ENCODE measurements around the gene SIRPD.
"Not testable (repeated sequence)": the region's sequence is repeated elsewhere in the genome, so short reads cannot be mapped to it uniquely, and the experiment has no call there.

The SIRPD gene

GRCh38 chr20:1536893-1537730, 20.4 kb downstream of the SIRPD start:
- no peak for DNase-seq

DNA sequence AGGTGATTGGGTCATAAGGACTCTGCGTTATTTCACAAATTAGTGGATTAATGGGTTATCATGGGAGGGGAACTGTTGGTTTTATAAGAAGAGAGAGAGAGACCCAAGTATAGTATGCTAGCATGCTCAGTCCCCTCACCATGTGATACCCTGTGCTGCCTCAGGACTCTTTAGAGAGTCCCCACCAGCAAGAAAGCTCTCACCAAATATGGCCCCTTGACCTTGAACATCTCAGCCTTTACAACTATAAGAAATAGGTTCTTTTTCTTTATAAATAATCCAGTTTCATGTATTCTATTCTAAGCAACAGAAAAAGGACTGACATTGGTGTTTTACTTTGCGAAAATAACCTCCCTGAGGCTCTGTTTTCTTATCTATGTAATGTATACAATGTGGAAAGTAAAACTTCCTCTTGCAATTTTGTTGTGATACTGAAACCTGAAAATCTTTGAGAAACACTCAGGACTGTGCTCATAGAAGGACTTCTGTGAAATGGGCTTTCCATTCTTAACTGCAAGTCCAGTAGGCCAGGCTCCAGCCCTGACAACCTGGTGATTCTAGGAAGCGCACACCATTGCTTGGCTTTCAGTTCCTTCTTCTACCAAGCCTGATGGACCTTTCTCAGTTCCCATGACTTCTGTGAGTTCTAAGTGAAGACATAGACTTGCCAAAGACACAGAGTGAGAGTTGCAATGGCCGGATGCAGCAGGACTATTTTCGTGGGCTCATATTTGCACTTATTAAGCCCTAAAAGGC, 21.9 kb downstream of the SIRPD start:
- no peak for DNase-seq

- DNase-seq: no peak
These were observed 23.0 kb downstream of the SIRPD start for GRCh38 chr20:1534526-1534925.

- DNase-seq: no peak
These were observed 24.4 kb downstream of the SIRPD start for GRCh38 chr20:1533059-1533458.

DNA sequence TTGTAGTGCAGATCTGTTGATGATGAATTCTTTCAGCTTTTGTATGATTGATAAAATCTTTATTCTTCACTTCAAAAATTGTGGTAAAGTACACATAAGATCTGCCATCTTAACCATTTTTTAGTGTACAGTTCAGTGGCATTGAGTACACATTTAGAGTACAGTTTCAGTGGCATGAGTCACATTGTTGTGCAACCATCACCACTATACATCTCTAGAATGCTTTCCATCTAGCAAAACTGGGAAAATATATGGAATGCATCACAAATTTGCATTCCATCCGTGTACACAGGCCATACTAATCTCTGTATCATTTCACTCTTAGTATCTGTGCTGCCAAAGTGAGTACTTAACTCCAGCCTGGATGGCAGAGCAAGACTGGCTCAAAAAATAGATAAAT, 28.7 kb downstream of the SIRPD start:
- no peak for DNase-seq

DNA sequence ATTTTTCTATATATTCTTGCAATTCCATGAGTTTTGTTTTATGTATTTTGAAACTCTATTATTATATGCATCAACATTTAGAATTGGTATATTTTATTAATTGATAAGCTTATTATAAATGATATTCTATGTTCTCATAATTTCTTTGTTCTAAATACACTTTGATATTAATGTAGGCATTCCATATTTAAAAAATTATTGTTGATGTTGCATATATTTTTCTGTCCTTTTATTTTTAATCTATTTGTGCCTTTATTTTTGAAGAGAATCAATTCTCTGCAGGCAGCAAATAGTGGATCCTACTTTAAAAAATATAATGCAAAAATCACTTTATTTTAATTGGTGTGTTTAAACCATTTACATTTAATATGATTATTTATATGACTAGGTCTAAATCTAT, 29.6 kb downstream of the SIRPD start:
- DNase-seq: no peak

- no peak for DNase-seq
These were observed 30.6 kb downstream of the SIRPD start for GRCh38 chr20:1526896-1527295.

DNA sequence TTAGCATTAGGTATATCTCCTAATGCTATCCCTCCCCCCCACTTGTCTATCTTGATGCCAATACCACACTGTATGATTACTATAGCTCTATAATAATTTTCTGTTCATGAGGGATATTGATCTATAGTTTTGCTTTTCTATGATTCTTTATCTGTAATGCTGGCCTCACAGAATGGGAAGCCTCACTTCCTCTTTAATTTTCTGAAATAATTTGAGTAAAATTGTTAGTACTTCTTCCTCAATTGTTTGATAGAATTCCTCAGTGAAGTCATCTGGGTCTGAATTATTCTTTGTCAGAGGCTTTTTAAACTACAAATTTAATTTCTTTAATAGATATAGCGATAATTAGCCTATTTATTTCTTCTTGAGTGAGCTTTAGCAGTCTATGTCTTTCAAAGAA, 31.2 kb downstream of the SIRPD start:
- no peak for DNase-seq

GRCh38 chr20:1524004-1524403, 33.5 kb downstream of the SIRPD start:
- no peak for DNase-seq

- DNase-seq: no peak
These were observed 40.5 kb downstream of the SIRPD start for GRCh38 chr20:1517010-1517409.

- no peak for DNase-seq
These were observed 43.7 kb downstream of the SIRPD start for GRCh38 chr20:1513801-1514200.

GRCh38 chr20:1509237-1509636, 48.3 kb downstream of the SIRPD start:
- DNase-seq: no peak

DNA sequence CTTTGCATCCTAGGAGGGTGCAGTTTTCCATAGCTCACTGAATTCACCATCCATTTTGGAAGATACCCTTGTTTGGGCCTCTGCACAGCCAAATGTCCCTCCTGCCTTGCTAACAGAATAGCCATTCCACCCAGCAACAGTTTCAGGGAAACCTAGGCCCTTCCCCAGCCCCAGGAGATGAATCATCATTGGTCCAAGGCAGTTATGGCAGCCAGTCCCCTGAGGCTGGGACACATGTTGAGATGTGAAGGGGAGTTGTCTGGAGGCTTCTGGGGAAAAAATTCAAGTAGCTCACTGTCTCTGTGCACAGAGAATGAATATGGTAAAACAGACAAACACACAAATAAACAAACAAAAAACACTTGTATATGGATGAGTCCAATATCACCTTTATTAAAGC, 48.9 kb downstream of the SIRPD start:
- no peak for DNase-seq

DNA sequence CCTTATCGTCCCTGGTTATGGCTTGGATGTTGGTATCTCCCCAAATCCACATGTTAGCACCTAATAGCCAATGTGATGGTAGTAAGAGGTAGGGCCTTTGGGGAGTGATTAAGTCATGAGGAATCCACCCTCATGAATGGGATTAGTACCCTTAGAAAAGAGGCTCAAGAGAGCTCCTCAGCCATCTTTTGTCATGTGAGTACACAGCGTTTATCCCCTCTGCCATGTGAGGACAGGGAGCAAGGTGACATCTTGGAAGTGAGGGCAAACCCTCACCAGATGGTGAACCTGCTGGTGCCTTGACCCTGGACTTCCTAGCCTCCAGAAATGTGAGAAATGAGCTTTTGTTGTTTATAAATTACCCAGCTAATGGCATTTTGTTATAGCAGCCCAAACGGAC, 50.2 kb downstream of the SIRPD start:
- DNase-seq: no peak

DNA sequence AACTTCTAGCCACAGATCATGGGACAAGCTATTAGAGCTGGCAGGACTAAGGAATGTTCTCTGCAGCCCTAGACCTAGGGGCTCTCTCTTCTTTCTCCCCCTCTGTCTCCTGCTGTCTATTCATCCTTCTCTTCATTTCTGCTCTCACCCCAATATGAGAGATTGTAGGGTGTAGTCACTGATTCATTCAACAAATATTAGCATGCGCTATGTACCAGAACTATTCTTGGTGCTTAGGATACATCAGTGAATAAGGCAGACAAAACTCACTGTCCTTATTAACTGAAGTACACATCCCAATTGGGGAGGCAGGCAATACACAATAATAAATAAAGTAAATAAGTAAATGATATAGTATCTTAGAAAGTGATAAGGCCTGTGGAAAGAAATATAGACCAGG, 51.6 kb downstream of the SIRPD start:
- DNase-seq: no peak

DNA sequence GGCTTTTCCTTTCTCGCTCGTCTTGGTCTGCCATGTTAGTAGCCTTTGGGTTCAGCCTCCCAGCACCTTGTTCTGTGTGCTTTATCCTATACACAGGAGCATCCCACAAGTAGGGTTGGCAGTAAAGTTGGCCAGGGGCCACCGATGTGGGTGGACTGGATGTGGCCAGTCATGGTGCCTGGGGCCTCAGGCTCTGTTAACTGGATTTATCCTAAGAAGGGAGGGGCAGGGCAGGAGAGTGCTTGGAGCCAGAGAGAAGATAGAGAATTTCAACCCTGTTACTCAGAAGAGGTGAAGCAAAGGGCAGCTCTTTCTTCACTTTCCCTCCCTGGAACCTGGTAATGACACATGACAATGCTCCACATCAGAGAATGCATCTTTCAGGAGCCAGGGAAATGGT, 52.1 kb downstream of the SIRPD start:
- DNase-seq: no peak

DNA sequence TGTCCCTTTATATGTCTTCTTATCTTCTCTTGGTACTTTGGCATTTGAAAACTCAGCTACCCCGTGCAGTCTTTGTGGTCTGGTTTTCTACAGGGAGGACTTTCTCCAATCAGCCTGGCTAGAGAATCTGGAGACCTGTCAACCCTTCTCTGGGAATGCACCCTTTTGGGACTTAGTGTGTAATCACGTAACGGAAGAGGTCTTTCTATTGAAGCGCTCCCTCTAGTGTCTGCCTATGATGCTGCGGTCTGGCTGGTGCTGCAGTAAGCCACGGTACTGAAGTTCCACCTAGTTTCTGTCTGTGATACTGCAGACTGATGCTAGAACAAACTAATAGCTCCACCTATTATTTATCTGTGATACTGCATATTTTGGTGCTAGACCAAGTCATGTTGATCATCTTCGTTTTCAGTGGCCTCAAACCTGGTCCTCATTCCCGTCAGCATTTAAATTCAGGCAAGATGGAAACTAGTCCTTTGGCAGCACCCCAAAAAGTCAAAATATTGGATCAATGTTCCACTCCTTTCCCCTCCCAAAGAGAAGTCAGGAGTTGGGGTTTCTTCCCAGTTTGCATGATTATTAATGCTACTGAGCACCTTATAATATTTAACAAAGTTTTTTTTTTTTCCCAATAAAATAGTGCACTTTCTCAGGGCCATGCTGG, 53.8 kb downstream of the SIRPD start:
- DNase-seq: peak; percentile 89

- no peak for DNase-seq
These were observed 57.0 kb downstream of the SIRPD start for GRCh38 chr20:1500496-1500895.

- DNase-seq: no peak
These were observed 57.7 kb downstream of the SIRPD start for GRCh38 chr20:1499528-1500420.

- not testable (repeated sequence) for DNase-seq
These were observed 60.1 kb downstream of the SIRPD start for GRCh38 chr20:1497371-1497770.

DNA sequence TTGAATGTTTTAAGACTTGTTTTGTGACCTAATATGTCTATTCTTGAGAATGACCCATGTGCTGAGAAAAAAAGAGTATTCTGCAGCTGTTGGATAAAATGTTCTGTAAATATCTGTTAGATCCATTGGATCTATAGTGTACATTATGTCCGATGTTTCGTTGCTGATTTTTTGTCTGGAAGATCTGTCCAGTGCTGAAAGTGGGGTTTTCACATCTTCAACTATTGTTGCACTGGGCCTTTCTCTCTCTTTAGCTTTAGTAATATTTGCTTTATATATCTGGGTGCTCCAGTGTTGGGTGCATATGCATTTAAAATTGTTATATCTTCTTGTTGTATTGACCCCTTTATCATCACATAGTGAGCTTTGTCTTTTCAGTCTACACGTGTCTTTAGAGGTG, 60.6 kb downstream of the SIRPD start:
- DNase-seq: no peak

GRCh38 chr20:1494436-1494835, 63.1 kb downstream of the SIRPD start:
- DNase-seq: no peak

GRCh38 chr20:1493536-1493935, 64.0 kb downstream of the SIRPD start:
- DNase-seq: no peak

Data from amniotic stem cell (primary cell).